Sigmoid colon (tissue), 7 donors: Measurements from ENCODE around the gene CCDC18. TPM values are rescaled to one million over a fixed set of nuclear protein-coding genes. Genes with fewer than 3 reads are reported as not detected.

Experiments
- DNase-seq: peaks from one replicate; pipeline ENCODE4 v3.0.0-alpha.2; 2019
- H3K27ac ChIP-seq, 4 donors: fragments of 200-600 bp; sonication (generic); one replicate each; pipeline ENCODE4 v1.5.1; 2016 to 2019; ENCODE audit warnings: mild to moderate bottlenecking in 1 of 4
- H3K27me3 ChIP-seq, 3 donors: fragments of 200-600 bp; sonication (generic); one replicate each; pipeline ENCODE4 v1.5.1; 2019; ENCODE audit warnings: mild to moderate bottlenecking in 1 of 3
- H3K36me3 ChIP-seq, 4 donors: fragments of 200-600 bp; sonication (generic); one replicate each; pipeline ENCODE4 v1.5.1; 2016 to 2019
- H3K4me1 ChIP-seq, 4 donors: fragments of 200-600 bp; sonication (generic); one replicate each; pipeline ENCODE4 v1.5.1; 2017 to 2019
- H3K4me3 ChIP-seq, 4 donors: fragments of 200-600 bp; sonication (generic); one replicate each; pipeline ENCODE4 v1.5.1; 2017 to 2019; ENCODE audit warnings: mild to moderate bottlenecking in 2 of 4, moderate library complexity in 1 of 4
- H3K9me3 ChIP-seq, 4 donors: fragments of 200-600 bp in 3 of 4; sonication (generic) in 3 of 4; one replicate each; pipeline versions ENCODE4 v1.5.1 to v1.6.1; 2013 to 2019
- CTCF ChIP-seq, 4 experiments: fragments of 450-650 bp in 3 of 4; fragments of 200-600 bp in 1 of 4; IDR thresholded peaks; one replicate each; pipeline ENCODE4 v1.5.1; 2016 to 2019; ENCODE audit warnings: antibody characterized with exemption in 4 of 4, mild to moderate bottlenecking in 3 of 4, moderate library complexity in 2 of 4
- EP300 ChIP-seq, 4 donors: sonication (generic); formaldehyde crosslinking; IDR thresholded peaks; one replicate each; pipeline ENCODE4 v1.6.1; 2017; ENCODE audit warnings: antibody characterized with exemption in 4 of 4
- POLR2A ChIP-seq, 2 donors: fragments of 450-650 bp; IDR thresholded peaks; one replicate each; pipeline ENCODE4 v1.6.1; 2016; ENCODE audit warnings: antibody characterized with exemption in 2 of 2, mild to moderate bottlenecking in 2 of 2, moderate library complexity in 2 of 2
- POLR2AphosphoS5 ChIP-seq, 4 donors: sonication (generic); formaldehyde crosslinking; IDR thresholded peaks; one replicate each; pipeline ENCODE4 v1.6.1; 2017; ENCODE audit warnings: antibody characterized with exemption in 4 of 4
- WGBS, 2 donors: extraction: QIAGEN DNeasy Blood & Tissue Kit; methylation state at CpG; one replicate each; pipeline ENCODE4 v1.1.7; 2013; 5-methylcytosine and 5-hydroxymethylcytosine counted together
- intact Hi-C: fragments of 100-400 bp; cut with DNase I; formaldehyde crosslinking; loops from one replicate; pipeline ENCODE4 v1.15.1; 2023
- polyA plus RNA-seq, 3 donors: library from polyadenylated mRNA; stranded (reverse); fragments of 200-250 nt; gene quantifications; one replicate each; pipeline ENCODE4 v1.2.3, GENCODE V29; 2013
- total RNA-seq, 4 donors: library from RNA; depleted of rRNA; stranded (reverse); fragments of >200 nt; gene quantifications; one replicate each; pipeline ENCODE4 v1.1.0, GENCODE V29; 2016
- donor health status: healthy with polysubstance abuse.
- donor health status: Bipolar disorder and iron deficiency.
- donor health status: healthy.

Gene CCDC18
- total RNA-seq: 1 to 10 TPM; 2.2 to 6.9 (median 3.6) TPM
- 1 to 10 TPM in 1 of 3 donors, under 1 TPM in 2; 0.60 to 5.8 (median 0.92) TPM for polyA plus RNA-seq

DNA sequence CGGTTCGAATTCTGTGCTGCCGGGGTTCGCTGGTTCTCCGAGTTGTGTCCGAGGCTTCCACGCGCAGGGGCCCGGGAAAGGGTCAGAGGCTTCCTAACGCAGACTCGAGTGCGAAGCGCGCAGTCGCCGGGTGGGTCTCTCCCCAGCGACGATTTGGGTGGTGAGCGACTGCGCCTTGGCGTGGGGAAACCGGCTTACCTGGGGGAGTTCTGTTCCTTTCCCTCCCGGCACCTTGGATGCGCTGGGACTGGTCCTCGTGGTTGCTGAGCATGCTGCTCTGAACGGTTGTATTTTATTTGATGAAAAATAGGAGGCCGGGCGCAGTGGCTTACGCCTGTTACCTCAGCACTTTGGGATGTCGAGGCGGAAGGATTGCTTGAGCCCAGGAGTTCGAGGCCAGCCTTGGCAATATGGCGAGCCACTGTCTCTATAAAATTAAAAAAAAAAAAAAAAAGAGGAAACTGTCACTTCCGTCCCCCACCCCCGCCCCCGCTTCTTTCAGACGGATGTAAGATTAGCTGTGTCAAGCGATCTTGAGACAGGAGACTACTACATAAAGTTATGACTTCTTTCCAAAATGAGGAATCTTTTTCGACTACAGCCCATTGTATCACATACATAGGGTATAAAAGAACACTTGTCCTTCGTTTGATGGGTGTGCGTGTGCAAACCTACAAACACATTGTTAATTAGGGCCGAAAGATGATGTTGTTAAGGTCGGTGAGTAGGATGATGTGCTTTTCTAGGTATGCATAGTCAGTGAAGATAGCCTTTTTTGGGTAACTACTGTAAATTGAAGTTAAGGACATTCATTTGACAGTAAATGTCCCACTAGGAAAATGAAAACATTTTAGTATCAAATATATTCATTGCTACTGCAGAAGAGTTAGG, at the start of gene CCDC18:
CCDC18 (plus strand) TSS at position 2 of the 891 bp plus-strand sequence. CDS start 2,638 bp downstream, outside the sequence.
- Histone ChIP-seq H3K27ac (peak within 1 kb of the TSS; percentile 96 to 99 (median 98)), H3K9me3 (no peaks in the 10 kb centered on the region), H3K36me3 (no peaks in the 10 kb centered on the region), H3K4me3 (peak within 1 kb of the TSS; percentile 60 to 95 (median 82)), H3K4me1 (peaks cover 0 to 32% (median 23%) of the 10 kb centered on the region in 4 donors), H3K27me3 (no peaks in the 10 kb centered on the region)
- intact Hi-C loops: loop anchor here (1.0 to 2.0 kb wide), 3 partner anchors 102 to 666 kb away; partner anchors contain the start of genes DR1 and MTF2
- TF ChIP-seq CTCF (IDR thresholded peaks at IDR 0.05) (no peak), EP300 (IDR thresholded peaks at IDR 0.05) (no peak), POLR2A (IDR thresholded peaks at IDR 0.05) (no peak), POLR2AphosphoS5 (IDR thresholded peaks at IDR 0.05) (no peak)
- no peak for DNase-seq
- 1 to 2% methylated on average over 43 of the region's 43 CpGs for WGBS, 2 donors

GRCh38 chr1:93132638-93133037, 47.9 kb upstream of the CCDC18 start:
- H3K4me3 ChIP-seq: no peak overlapping the region
- no peak for DNase-seq
- H3K9me3 ChIP-seq: no peaks in the 10 kb centered on the region
- H3K27ac ChIP-seq: no peak overlapping the region
- H3K36me3 ChIP-seq: peaks cover 5 to 49% (median 9%) of the 10 kb centered on the region in 4 donors
- TF ChIP-seq POLR2AphosphoS5 (IDR thresholded peaks at IDR 0.05) (no peak), POLR2A (IDR thresholded peaks at IDR 0.05) (no peak), EP300 (IDR thresholded peaks at IDR 0.05) (no peak), CTCF (IDR thresholded peaks at IDR 0.05) (no peak)
- intact Hi-C loops: no loop called here
- H3K4me1 ChIP-seq: no peaks in the 10 kb centered on the region
- H3K27me3 ChIP-seq: no peaks in the 10 kb centered on the region

DNA sequence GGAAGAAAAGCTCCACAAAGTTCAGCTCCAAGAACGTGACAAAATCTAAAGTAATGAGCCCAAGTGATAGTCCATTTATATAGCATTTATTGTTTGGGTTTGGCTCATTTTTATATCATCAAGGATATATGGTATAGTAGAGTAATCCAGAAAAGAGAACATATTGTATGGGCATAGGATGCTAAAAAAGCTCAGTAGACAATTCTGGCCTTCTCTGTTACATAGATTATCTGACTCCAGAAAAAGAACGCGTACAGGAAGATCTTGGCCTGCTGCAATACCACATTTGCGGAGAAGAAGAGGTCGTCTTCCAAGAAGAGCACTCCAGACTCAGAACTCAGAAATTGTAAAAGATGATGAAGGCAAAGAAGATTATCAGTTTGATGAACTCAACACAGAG, 44.1 kb upstream of the CCDC18 start:
- TF ChIP-seq POLR2A (IDR thresholded peaks at IDR 0.05) (no peak), EP300 (IDR thresholded peaks at IDR 0.05) (no peak), POLR2AphosphoS5 (IDR thresholded peaks at IDR 0.05) (no peak), CTCF (IDR thresholded peaks at IDR 0.05) (no peak)

DNA sequence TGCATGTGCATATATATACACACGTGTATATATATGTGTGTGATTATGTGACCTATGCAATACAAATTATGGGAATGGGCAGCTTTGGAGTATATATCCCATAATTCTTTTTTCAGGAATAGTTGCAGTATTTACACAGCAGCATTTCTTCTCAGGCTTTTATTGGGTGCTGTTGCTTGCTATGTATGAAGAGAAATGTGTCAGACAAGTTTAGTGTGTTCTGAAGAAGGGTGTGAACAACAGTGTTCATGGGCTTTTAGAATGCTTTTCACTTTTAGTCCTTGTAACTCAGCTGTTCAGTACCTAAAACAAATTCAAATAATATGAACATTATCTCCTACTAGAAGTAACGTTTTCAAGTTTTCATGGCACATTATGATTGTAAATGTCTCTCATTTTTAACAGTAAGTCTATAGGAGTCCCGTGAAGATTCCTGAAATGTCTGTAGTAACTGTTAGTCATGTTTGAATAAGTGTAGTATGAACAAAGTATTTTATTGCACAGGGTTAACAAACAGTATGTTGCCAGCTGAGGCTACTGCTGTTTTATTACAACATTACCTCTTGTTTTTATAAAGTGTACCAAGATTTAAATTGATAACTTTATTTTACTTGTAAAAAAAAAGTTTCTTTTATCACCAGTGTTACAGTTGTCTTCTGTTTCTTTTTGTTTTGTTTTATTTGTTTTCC, 42.8 kb upstream of the CCDC18 start:
- peaks cover 5 to 64% (median 9%) of the 10 kb centered on the region in 4 donors for H3K36me3 ChIP-seq
- intact Hi-C loops: no loop called here
- no peaks in the 10 kb centered on the region for H3K27me3 ChIP-seq
- H3K9me3 ChIP-seq: no peaks in the 10 kb centered on the region
- TF ChIP-seq POLR2AphosphoS5 (IDR thresholded peaks at IDR 0.05): no peak
- no peak for TF ChIP-seq POLR2A (IDR thresholded peaks at IDR 0.05)
- no peak for TF ChIP-seq EP300 (IDR thresholded peaks at IDR 0.05)
- no peak for TF ChIP-seq CTCF (IDR thresholded peaks at IDR 0.05)
- no peak overlapping the region for H3K27ac ChIP-seq
- no peaks in the 10 kb centered on the region for H3K4me1 ChIP-seq
- 12 to 47% methylated on average over 3 of the region's 3 CpGs for WGBS, 2 donors
- H3K4me3 ChIP-seq: no peak overlapping the region
- no peak for DNase-seq

More for the DNA sequence above, 44.1 kb upstream of the CCDC18 start:
- intact Hi-C loops: no loop called here
- H3K27me3 ChIP-seq: no peaks in the 10 kb centered on the region
- DNase-seq: no peak
- WGBS, 2 donors: 91 to 96% methylated on average over 5 of the region's 5 CpGs
- no peaks in the 10 kb centered on the region for H3K4me1 ChIP-seq
- no peaks in the 10 kb centered on the region for H3K9me3 ChIP-seq
- peaks cover 5 to 64% (median 9%) of the 10 kb centered on the region in 4 donors for H3K36me3 ChIP-seq
- H3K27ac ChIP-seq: no peak overlapping the region
- H3K4me3 ChIP-seq: no peak overlapping the region
